HG02642 (cell line): ENCODE results near the gene NT5C3A.
"Not testable (repeated sequence)": the region's sequence is repeated elsewhere in the genome, so short reads cannot be mapped to it uniquely, and the experiment has no call there.

Source experiments
- ATAC-seq: cut with Tn5 transposase; IDR thresholded peaks from one replicate; pipeline ENCODE4 v1.9.1; 2021; ENCODE audit warnings: mild to moderate bottlenecking; ENCODE audit not compliant: unreplicated experiment, poor library complexity

Gene NT5C3A

GRCh38 chr7:33043501-33044400 is 18.8 kb downstream of the NT5C3A start:
- no peak for ATAC-seq

DNA sequence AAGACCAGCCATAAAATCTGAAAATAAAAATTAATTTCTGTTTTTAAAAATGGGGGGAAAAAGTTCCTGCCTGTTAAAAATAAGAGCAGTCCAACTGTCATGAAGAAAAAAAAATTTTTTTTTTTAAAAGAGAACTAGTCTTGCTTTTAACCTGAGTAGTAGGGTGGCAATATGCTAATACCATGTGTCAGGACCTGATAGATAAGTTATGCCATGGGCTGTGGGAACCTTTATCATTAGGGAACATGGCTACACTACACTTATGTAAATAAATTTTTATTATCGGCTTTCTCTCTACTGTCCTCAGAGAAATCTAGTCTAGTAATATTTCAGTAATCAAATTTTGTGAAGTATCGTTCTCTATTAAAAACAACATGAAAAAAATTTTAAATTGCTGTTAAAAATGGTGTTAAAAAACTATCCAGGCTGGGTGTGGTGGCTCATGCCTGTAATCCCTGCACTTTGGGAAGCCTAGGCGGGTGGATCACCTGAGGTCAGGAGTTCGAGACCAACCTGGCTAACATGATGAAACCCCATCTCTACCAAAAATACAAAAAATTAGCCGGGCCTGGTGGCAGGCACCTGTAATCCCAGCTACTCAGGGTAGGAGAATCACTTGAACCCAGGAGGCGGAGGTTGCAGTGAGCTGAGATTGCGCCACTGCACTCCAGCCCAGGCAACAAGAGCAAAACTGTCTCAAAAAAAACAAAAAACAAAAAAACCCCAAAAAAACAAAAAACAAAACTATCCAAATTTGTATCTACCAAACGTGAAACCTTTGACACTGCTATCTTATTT is 20.7 kb downstream of the NT5C3A start:
- no peak for ATAC-seq

- ATAC-seq, result peak; percentile 96
These were observed 21.6 kb downstream of the NT5C3A start for GRCh38 chr7:33040803-33041516.

GRCh38 chr7:33039903-33040292 is 22.7 kb downstream of the NT5C3A start:
- ATAC-seq, result no peak

GRCh38 chr7:33039257-33039902 is 23.2 kb downstream of the NT5C3A start:
- peak; percentile 32 for ATAC-seq

GRCh38 chr7:33038639-33039038 is 23.9 kb downstream of the NT5C3A start:
- no peak for ATAC-seq

GRCh38 chr7:33035776-33036175 is 26.8 kb downstream of the NT5C3A start:
- ATAC-seq, result no peak

DNA sequence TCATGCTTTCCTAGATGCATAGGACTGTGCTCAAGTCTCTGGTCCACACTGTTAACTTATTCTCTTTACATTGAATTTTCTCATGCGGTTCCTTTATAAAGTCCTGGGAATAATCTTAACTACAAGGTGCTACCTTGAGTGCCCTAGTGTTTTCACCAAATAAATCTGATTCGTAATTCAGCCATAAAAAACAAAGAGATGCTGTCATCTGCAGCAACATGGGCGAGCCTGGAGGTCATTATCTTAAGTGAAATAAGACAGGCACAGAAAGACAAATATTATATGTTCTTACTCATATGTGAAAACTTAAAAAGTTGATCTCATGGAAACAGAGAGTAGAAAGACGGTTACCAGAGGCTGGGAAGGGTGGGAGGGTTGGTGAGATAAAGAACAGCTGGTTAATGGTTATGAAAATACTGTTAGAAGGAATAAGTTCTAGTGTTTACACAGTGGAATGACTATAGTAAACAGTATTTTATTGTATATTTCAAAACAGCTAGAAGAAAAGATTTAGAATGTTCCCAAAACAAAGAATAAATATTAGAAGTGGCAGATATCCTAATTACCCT is 38.3 kb downstream of the NT5C3A start:
- ATAC-seq, result no peak

- ATAC-seq, result no peak
These were observed 50.2 kb downstream of the NT5C3A start for GRCh38 chr7:33012364-33012763.

DNA sequence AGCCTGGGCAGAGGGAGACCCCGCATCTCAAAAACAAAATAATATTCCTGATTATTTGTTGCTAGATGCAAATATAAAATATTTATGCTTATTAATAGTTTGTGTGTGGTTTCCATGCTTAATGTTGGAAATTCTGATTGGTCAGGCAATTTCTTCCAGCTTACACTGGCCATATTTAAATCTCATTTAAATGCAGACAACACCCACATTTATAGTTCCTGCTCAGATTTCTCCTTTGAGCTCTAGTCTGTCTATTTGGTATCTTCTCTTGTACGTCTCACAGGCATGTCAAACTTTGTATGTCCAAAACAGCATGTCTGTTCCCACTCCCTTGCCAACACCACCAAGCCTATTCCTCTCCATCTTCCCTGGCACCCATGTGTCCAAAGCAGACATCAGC is 52.8 kb downstream of the NT5C3A start:
- no peak for ATAC-seq

DNA sequence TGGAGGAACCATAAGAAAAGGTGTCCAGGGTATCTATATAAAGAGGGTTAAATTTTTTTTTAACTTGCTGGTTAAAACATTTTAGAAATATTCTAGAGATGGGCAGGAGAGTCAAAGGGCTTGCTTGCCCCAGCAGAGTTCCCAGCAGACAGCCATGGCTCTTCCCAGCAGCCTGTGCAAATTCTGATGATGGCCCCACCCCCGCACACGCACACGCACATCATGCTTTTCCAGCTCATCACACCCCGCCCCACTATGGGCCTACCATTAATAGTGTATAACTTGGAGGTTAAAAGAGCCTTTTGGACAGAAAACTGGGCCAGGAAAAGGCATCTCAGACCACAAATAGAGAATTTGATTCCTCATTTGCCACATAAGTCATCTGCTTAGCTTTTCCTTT is 56.9 kb downstream of the NT5C3A start:
- ATAC-seq, result not testable (repeated sequence)

GRCh38 chr7:33005193-33005592 is 57.4 kb downstream of the NT5C3A start:
- not testable (repeated sequence) for ATAC-seq

GRCh38 chr7:33004104-33004616 is 58.4 kb downstream of the NT5C3A start:
- not testable (repeated sequence) for ATAC-seq

DNA sequence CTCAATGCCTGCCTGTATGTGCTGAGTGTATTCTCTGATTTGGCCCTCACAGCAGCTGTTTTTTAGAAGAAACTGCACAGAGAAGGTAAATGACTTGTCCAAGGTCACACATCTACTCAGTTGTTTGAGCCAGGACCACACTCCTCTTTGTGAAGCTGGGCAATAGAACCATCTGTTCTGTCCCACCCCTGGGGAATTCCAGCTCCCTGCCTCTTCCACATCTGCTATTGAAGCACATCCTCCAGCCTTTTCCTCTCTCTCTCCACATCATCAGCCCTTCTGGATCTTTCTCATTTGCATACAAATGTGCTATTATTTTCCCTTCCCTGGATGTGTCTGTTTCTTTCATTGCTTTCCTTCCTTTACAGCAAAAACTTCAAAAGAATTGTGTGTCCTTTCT is 59.5 kb downstream of the NT5C3A start:
- ATAC-seq, result not testable (repeated sequence)

DNA sequence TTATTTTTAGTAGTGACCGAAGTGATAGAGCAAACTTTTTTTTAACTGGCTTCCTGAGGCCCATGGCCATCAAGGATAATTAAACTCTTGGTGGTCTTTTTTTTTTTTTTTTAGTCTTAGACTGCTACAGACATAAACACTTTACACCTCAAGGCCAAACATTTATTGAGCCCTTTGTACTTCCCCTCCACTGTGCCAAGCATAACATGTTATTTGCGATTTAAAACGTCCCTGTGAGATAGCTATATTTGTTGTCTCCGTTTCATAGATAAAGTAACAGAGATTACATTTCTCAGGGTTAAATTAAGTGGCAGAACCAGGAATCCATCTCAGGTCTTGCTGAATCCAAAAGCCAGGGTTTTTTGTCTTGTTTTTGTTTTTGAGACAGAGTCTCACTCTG is 63.2 kb downstream of the NT5C3A start:
- not testable (repeated sequence) for ATAC-seq

GRCh38 chr7:32998361-32999171 is 64.0 kb downstream of the NT5C3A start:
- ATAC-seq, result peak; percentile 61

GRCh38 chr7:32997956-32998355 is 64.6 kb downstream of the NT5C3A start:
- ATAC-seq, result not testable (repeated sequence)

- not testable (repeated sequence) for ATAC-seq
These were observed 69.8 kb downstream of the NT5C3A start for GRCh38 chr7:32992750-32993149.
